Breast epithelium (tissue), 3 donors: Measurements from ENCODE around the gene CDCA4.

ENCODE experiments used
- POLR2A ChIP-seq: fragments of 450-650 bp; IDR thresholded peaks from one replicate; pipeline ENCODE4 v1.6.1; 2016; ENCODE audit warnings: antibody characterized with exemption, mild to moderate bottlenecking, moderate library complexity
- TF ChIP-seq, protein P1 (sequence below), 3 donors: fragments of 450-650 bp; IDR thresholded peaks; one replicate each; pipeline ENCODE4 v1.5.1; 2016 to 2017; ENCODE audit warnings: antibody characterized with exemption in 3 of 3, mild to moderate bottlenecking in 3 of 3, moderate library complexity in 3 of 3

DNA sequence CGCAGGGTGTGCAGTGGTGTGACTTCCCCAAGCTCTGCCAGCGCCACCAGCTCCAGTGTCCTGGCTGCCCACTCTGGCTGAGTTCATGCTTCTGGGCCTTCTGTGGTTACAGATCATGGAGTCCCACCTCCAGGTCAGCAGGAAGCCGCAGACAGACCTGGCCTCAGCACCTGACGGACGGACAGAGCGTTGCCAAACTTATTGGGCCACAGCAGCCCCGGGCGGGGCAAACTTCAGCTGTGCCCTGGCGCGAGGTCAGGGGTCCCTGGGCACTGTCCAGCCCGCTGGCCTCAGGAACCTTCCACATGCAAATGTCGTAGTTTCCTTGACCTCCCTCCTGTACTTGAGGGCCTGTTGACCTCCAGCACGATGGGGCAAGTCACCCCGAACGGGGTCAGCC lies 33.1 kb upstream of the CDCA4 start:
- TF ChIP-seq POLR2A = no peak
- TF ChIP-seq, protein P1, sequence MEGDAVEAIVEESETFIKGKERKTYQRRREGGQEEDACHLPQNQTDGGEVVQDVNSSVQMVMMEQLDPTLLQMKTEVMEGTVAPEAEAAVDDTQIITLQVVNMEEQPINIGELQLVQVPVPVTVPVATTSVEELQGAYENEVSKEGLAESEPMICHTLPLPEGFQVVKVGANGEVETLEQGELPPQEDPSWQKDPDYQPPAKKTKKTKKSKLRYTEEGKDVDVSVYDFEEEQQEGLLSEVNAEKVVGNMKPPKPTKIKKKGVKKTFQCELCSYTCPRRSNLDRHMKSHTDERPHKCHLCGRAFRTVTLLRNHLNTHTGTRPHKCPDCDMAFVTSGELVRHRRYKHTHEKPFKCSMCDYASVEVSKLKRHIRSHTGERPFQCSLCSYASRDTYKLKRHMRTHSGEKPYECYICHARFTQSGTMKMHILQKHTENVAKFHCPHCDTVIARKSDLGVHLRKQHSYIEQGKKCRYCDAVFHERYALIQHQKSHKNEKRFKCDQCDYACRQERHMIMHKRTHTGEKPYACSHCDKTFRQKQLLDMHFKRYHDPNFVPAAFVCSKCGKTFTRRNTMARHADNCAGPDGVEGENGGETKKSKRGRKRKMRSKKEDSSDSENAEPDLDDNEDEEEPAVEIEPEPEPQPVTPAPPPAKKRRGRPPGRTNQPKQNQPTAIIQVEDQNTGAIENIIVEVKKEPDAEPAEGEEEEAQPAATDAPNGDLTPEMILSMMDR (IDR thresholded peaks at IDR 0.05) = no peak
